AG08396 (cell line): ENCODE results near the gene CCDC91.
"Not testable (repeated sequence)": the region's sequence is repeated elsewhere in the genome, so short reads cannot be mapped to it uniquely, and the experiment has no call there.

Experiments used
- DNase-seq: peaks from one replicate; pipeline ENCODE4 v3.0.0; 2012; ENCODE audit warnings: low spot score, mixed read lengths

CCDC91 gene

DNA sequence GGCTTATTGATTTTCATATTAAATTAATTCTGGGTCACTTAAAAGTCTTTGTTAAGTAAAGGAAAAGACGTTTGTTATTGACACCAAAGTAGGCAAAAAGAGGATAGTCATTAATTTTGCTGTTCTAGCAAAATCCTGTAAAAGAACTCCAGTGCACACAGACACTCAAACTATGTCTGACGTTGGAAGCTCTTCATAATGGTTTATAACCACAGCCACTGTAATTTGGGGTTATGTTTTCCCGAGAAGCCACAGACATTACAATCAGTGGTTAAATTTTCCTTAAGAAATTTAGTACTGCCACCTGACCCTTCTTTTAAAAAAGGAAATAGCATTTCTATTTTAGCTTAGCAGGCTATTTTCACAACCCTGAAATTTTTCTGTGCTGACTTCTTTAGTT lies 267.5 kb downstream of the CCDC91 start:
- DNase-seq = no peak

DNA sequence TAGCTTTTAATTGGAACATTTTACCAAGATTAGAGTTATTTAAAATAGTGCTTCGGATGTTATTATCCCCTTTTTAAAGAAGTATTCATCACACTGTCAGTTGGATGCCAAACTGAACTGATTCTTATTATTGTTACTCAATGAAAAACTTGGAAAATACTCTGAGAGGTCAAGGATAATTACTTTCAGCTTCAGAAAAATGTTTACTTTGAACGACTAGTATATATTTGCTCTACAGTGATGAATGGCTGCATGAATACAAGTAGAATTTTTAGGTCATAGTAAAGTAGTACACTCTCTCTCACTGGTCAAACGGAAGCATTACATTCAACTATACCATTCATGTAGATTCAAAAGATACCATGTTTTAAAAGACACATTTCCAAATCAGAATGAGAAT lies 269.2 kb downstream of the CCDC91 start:
- DNase-seq = no peak

GRCh38 chr12:28460420-28461130 lies 270.3 kb downstream of the CCDC91 start:
- no peak for DNase-seq

DNA sequence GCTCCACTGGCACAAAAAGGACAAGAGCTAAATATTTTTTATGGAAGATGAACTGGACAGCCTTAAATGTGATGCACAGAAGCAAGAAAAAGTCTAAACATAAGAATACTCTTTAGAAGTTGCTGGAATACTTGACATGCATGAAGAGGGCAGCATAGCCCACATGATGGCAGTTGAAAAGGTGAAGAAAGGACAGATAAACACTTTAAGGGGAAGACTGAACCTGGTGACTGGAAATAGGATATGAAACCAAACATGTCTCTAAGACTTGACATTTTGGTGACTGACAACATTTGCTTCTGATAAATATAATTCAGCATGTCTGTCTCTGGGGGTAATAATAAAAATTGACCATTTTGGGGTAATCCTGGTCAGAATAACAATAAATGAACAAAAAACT lies 273.1 kb downstream of the CCDC91 start:
- DNase-seq = no peak

- DNase-seq = not testable (repeated sequence)
Measured at GRCh38 chr12:28471762-28472161, 281.5 kb downstream of the CCDC91 start.

- DNase-seq = not testable (repeated sequence)
Measured at GRCh38 chr12:28476206-28476605, 285.9 kb downstream of the CCDC91 start.

DNA sequence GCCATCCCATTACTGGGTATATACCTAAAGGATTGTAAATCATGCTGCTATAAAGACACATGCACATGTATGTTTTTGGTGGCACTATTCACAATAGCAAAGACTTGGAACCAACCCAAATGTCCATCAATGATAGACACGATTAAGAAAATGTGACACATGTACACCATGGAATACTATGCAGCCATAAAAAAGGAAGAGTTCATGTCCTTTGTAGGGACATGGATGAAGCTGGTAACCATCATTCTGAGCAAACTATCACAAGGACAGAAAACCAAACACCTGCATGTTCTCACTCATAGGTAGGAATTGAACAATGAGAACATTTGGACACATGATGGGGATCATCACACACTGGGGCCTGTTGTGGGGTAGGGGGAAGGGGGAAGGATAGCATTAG lies 288.8 kb downstream of the CCDC91 start:
- not testable (repeated sequence) for DNase-seq

- DNase-seq = no peak
Measured at GRCh38 chr12:28479683-28480082, 289.4 kb downstream of the CCDC91 start.

DNA sequence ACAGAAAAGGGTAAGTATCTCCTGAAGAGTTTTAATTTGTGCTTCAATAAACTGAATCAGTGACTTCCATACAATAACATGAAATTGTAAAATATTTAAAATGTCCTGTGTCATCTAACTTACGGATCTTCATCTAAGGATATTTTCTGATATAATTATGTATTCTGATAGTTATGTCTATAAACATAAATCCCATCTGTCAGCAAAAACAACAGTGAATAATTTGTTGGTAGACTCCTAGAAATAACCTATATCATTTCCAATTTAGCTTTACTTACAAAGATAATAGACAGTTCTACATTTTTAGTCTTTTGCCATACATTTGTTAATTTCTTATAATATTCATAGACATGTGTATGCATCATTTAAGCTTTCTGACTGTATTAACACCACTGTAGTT lies 293.9 kb downstream of the CCDC91 start:
- no peak for DNase-seq

DNA sequence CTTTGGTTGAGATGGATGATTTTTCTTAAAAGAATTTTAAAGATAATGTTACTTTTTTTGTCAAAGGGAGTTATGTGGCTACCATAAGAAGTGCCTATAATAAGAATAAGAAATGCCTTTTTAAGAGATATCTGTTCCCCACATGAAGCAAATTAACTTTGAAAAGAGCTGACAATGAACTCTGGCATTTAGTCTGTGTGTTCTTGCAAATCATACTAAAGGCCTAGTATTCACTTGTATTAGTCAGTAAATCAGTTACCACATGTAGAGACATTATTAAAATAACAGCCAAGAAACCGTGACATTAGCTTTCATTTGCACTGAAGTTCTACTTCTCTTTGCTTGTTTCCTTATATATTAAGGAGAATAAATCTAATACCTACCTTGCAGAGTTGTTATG lies 296.3 kb downstream of the CCDC91 start:
- no peak for DNase-seq

DNA sequence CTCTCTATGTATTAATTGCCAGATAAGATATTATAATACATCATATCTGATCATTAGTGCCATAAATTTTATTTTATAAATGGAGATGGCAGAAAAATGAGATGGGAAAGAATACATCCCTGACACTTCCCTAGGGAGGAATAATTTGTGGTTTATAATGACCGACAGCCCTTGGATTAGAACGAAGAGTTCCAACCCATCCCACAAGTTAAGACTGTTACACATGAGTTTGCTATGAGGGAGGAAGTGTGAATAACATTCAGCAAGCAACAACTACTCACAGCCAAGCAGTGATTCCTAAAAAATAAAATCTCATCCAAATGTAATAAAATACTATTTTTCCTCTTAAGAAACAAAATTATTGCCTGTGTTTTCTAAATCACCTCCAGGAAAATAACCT lies 299.0 kb downstream of the CCDC91 start:
- DNase-seq = no peak

DNA sequence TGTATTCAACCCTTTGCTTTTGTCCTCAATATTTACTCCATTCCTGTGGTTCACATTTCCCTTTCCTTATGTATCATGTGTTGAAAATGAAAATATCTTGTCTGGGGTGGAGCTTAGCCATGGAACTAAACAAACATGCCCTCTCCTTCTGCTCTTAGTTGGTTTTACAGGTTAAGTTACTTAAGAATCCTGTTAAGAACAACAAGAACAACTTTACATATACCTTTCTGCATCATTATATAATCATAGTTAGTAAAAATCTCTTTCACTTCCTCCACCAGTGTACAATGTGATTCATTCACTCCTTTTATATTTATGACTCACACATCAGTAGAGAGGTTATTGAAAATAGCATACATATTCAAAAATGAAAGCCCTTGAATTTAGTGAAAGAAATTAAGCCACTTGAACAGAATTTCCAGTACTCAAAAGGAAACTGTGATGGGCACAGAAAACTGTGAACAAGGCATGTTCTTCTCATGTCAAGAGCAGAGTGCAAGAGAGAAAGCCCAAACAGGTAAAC lies 307.7 kb downstream of the CCDC91 start:
- no peak for DNase-seq

DNA sequence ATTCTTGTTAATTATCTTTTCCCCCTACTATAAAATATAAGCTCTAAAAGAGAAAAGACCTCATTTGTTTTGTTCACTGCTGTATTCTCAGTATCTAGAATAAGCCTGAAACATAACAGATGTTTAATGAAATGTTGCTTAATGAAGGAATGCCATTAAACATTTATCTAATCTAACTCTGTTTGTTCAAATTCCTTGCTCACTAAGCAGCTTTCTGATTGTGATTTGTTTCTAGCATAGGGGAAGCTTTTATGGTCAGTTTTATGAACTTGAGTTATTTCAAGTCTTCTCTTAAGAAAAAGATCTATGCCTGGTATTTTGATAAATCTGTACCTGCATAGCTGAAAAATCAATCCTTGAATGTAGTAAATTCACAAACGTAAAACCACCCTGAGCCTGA lies 308.6 kb downstream of the CCDC91 start:
- DNase-seq = no peak

- no peak for DNase-seq
Measured at GRCh38 chr12:28500373-28501024, 310.2 kb downstream of the CCDC91 start.

DNA sequence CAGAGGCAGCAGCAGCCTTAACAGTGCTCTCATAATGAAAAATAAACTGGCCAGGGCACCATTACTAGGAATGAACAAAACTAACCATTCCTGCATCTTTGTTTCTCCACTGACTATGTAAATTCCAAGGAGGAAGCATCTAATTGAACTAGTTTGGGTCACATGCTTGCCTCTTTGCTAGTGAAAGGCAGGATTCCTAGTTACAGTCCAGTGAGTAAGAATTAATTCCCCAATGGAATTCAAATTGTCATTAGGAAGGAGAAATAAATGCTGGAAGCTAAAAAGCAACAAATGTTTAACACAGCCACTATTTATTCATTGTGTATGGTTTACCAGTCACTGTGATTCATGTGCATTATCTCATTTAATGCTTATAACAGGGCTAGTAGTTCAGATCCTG lies 316.0 kb downstream of the CCDC91 start:
- no peak for DNase-seq

DNA sequence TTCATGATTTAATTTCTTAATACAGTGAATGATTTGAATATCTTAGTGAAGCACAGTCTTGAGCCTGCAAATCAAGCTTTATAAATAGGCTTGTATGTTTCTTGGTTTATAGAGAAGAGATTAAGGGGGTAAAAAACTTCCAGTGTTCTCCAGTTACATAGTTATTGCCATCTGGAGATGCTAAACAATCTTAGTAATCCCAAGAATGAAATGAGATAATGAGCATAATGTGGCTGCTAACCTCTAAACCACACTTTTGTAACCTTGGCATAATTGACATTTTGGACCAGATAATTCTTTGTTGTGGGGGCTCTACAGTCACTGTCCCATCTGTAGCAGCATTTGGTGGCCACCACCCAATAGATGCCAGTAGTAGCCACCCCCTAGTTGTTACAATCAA lies 316.8 kb downstream of the CCDC91 start:
- peak; percentile 4 for DNase-seq

- DNase-seq = no peak
Measured at GRCh38 chr12:28507867-28508266, 317.6 kb downstream of the CCDC91 start.

- no peak for DNase-seq
Measured at GRCh38 chr12:28512406-28512805, 322.1 kb downstream of the CCDC91 start.

DNA sequence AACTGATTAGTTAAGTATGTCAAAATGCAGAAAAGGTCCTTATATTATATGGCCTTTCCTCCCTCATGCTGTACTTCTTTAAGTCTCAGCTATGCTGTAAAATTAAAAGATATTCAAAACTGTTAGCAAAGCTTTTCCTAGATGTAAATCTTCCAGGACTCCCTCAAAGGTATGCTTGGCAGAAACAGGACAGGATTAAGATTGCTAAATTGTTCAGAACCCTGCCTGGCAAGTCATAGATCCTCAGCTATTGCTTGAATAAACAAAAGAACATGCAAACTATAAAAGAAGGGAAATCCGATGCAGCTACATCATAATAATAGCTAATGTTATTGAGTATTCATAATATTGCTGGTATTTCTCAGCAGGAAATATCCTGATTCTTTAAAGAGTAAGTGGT lies 322.6 kb downstream of the CCDC91 start:
- DNase-seq = no peak

DNA sequence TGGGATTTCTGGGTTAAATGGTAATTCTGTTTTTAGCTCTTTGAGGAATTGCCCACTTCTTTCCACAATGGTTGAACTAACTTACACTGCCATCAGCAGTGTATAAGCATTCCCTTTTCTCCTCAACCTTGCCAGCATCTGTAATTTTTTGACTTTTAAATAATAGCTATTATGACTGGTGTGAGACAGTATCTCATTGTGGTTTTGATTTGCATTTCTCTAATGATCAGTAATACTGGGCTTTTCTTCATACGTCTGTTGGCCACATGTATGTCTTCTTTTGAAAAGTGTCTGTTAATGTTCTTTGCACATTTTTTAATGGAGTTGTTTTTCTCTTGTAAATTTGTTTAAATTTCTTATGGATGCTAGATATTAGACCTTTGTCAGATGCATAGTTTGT lies 323.7 kb downstream of the CCDC91 start:
- no peak for DNase-seq

- DNase-seq = no peak
Measured at GRCh38 chr12:28517101-28517500, 326.8 kb downstream of the CCDC91 start.

DNA sequence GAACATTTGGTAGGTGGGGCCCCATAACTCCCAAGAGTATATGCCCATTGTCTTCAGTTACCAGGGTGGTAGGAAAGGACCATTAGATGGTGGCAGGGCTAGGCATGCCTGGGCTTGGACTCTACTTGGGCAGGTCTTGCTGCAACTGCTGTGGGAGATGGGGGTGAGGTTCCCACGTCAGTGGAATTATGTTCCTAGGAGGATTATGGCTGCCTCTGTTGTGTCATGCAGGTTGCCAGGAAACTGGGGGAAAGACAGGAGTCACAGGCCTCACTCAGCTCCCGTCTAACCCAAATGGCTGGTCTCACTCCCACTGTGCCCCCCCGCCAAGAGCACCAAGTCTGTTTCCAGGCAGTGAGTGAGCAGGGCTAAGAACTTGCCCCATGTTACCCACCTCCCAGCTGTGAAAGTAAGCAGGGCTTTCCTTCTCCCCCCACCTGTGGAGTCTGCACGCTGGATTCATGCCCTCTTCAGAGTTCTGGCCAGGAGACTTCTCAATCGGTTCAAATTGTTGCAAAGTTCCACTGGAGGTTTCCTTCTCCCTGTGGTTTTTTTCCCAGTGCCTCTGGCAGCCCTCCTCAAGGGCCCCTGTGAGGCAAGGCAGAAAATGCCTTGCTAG lies 337.5 kb downstream of the CCDC91 start:
- no peak for DNase-seq

GRCh38 chr12:28535216-28535615 lies 345.0 kb downstream of the CCDC91 start:
- DNase-seq = peak; percentile 11
